Brain microvascular endothelial cell (primary cell): ENCODE data around the gene LDAH.

ENCODE experiments used
- DNase-seq: peaks from one replicate; pipeline ENCODE4 v3.0.0-alpha.2; 2020
- H3K27ac ChIP-seq: fragments of 250-450 bp; sonication (Bioruptor Pico); 2 replicates; pipeline ENCODE4 v1.5.1; 2020; ENCODE audit warnings: mild to moderate bottlenecking, moderate library complexity
- H3K27me3 ChIP-seq: fragments of 250-450 bp; sonication (Bioruptor Pico); replicated peaks from 2 replicates; pipeline ENCODE4 v1.5.1; 2020; ENCODE audit warnings: mild to moderate bottlenecking
- H3K36me3 ChIP-seq: fragments of 250-450 bp; sonication (Bioruptor Pico); replicated peaks from 2 replicates; pipeline ENCODE4 v1.5.1; 2020; ENCODE audit warnings: mild to moderate bottlenecking
- H3K4me3 ChIP-seq: 2 replicates; pipeline ENCODE4 v1.5.1; 2011; ENCODE audit warnings: low read depth, mild to moderate bottlenecking, control low read depth, low read length, moderate library complexity
- CTCF ChIP-seq: IDR thresholded peaks from 2 replicates; pipeline ENCODE4 v1.5.1; 2011; ENCODE audit warnings: low read depth, mild to moderate bottlenecking, moderate library complexity, low read length, control low read depth, inconsistent platforms; ENCODE audit errors: missing control alignments
- in situ Hi-C: cut with HindIII; loops from 2 replicates; pipeline ENCODE4 v1.10.0; 2017; ENCODE audit warnings: low sequenced_read_pairs, low pct_ligation_motif_present

Gene LDAH

GRCh38 chr2:20822535-20823490, at the start of gene LDAH:
TSS of gene LDAH (minus strand) at chr2:20823101. CDS start at chr2:20801463, 21,638 bp downstream.
- no peaks in the 10 kb centered on the region for H3K27me3 ChIP-seq
- peak; percentile 77 for DNase-seq
- in situ Hi-C loops: no loop called here
- peak within 1 kb of the TSS; percentile 96 for H3K4me3 ChIP-seq
- TF ChIP-seq CTCF: no peak
- H3K36me3 ChIP-seq: no peaks in the 10 kb centered on the region
- H3K27ac ChIP-seq: peak within 1 kb of the TSS; percentile 89

- no peak for TF ChIP-seq CTCF
- H3K27me3 ChIP-seq: no peaks in the 10 kb centered on the region
- no peak for DNase-seq
- H3K4me3 ChIP-seq: no peak overlapping the region
- in situ Hi-C loops: no loop called here
- no peak overlapping the region for H3K27ac ChIP-seq
- no peaks in the 10 kb centered on the region for H3K36me3 ChIP-seq
These were observed 45.5 kb upstream of the LDAH start for GRCh38 chr2:20868377-20868776.

- Histone ChIP-seq H3K27me3 (no peaks in the 10 kb centered on the region), H3K4me3 (no peak overlapping the region), H3K36me3 (no peaks in the 10 kb centered on the region), H3K27ac (no peak overlapping the region)
- DNase-seq: no peak
- TF ChIP-seq CTCF: no peak
- in situ Hi-C loops: no loop called here
These were observed 39.9 kb upstream of the LDAH start for GRCh38 chr2:20862850-20863249.

- in situ Hi-C loops: no loop called here
These were observed 32.6 kb upstream of the LDAH start for GRCh38 chr2:20855456-20855855.

GRCh38 chr2:20852670-20853069, 29.8 kb upstream of the LDAH start:
- Histone ChIP-seq H3K27ac (no peak overlapping the region), H3K27me3 (no peaks in the 10 kb centered on the region), H3K36me3 (no peaks in the 10 kb centered on the region), H3K4me3 (no peak overlapping the region)
- DNase-seq: no peak
- no peak for TF ChIP-seq CTCF
- in situ Hi-C loops: no loop called here

More at GRCh38 chr2:20855456-20855855, 32.6 kb upstream of the LDAH start:
- DNase-seq: no peak
- H3K27ac ChIP-seq: no peak overlapping the region
- H3K4me3 ChIP-seq: no peak overlapping the region
- no peaks in the 10 kb centered on the region for H3K36me3 ChIP-seq
- no peaks in the 10 kb centered on the region for H3K27me3 ChIP-seq
- TF ChIP-seq CTCF: no peak

GRCh38 chr2:20852139-20852538, 29.2 kb upstream of the LDAH start:
- no peak overlapping the region for H3K4me3 ChIP-seq
- no peak for DNase-seq
- H3K27me3 ChIP-seq: no peaks in the 10 kb centered on the region
- TF ChIP-seq CTCF: no peak
- no peak overlapping the region for H3K27ac ChIP-seq
- no peaks in the 10 kb centered on the region for H3K36me3 ChIP-seq
- in situ Hi-C loops: no loop called here
